SJCRH30 (cell line): ENCODE results near the gene RGS17. TPM values are rescaled to one million over a fixed set of nuclear protein-coding genes. Genes with fewer than 3 reads are reported as not detected.
"Not testable (repeated sequence)": the region's sequence is repeated elsewhere in the genome, so short reads cannot be mapped to it uniquely, and the experiment has no call there.

Source experiments
- DNase-seq, 2 experiments: peaks; one replicate each; pipeline ENCODE4 v3.0.0-alpha.2; 2015 to 2020
- H3K27ac ChIP-seq: fragments of 250-450 bp; sonication (Bioruptor Pico); 2 replicates; pipeline ENCODE4 v1.5.1; 2020; ENCODE audit warnings: mild to moderate bottlenecking, moderate library complexity
- H3K27me3 ChIP-seq: fragments of 250-450 bp; sonication (Bioruptor Pico); 2 replicates; pipeline ENCODE4 v1.5.1; 2020; ENCODE audit warnings: mild to moderate bottlenecking, moderate library complexity
- H3K36me3 ChIP-seq: fragments of 250-450 bp; sonication (Bioruptor Pico); 2 replicates; pipeline ENCODE4 v1.5.1; 2020; ENCODE audit warnings: mild to moderate bottlenecking, moderate library complexity
- H3K4me1 ChIP-seq: fragments of 250-450 bp; sonication (Bioruptor Pico); 2 replicates; pipeline ENCODE4 v1.5.1; 2020; ENCODE audit warnings: mild to moderate bottlenecking, moderate library complexity
- H3K4me3 ChIP-seq: fragments of 250-450 bp; sonication (Bioruptor Pico); 2 replicates; pipeline ENCODE4 v1.5.1; 2020; ENCODE audit warnings: mild to moderate bottlenecking, moderate library complexity
- H3K9me3 ChIP-seq: fragments of 250-450 bp; sonication (Bioruptor Pico); replicated peaks from 2 replicates; pipeline ENCODE4 v1.5.1; 2020; ENCODE audit warnings: mild to moderate bottlenecking, moderate library complexity
- total RNA-seq: library from RNA; depleted of rRNA; stranded (reverse); fragments of >200 nt; shearing (Covaris generic); gene quantifications from 2 replicates; pipeline ENCODE4 v1.2.3, GENCODE V29; 2014; rRNA removed

Gene RGS17
- total RNA-seq, 1 experiment from 2014 or later: 15.5 TPM

GRCh38 chr6:152966168-152966894 lies 164.8 kb downstream of the RGS17 start:
- not testable (repeated sequence) for H3K4me3 ChIP-seq, H3K27me3 ChIP-seq, H3K27ac ChIP-seq, DNase-seq, H3K4me1 ChIP-seq, H3K9me3 ChIP-seq
- H3K36me3 ChIP-seq: peaks cover 24% of the 10 kb centered on the region

DNA sequence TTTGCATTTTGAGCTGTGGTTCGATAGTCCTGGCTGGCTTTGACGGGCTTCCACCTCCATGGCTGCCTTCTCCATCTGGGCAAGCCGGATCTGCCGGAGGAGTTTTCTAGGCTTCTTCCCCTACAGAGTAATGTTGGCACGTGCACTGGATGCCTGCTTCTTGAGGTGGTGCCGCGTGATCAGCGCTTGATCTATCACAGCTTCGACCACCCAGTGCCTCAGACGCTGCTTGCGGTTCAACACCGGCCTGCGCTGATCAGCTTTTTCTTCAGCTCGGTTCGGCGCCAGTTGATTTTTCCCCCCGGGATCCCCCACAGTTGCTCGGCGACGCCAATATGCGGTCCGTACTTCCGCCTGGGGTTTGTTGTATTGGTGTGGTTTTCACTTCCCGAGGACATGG lies 171.7 kb downstream of the RGS17 start:
- Histone ChIP-seq H3K27ac (no peak overlapping the region), H3K27me3 (no peaks in the 10 kb centered on the region), H3K36me3 (no peaks in the 10 kb centered on the region), H3K4me1 (no peaks in the 10 kb centered on the region), H3K4me3 (no peak overlapping the region), H3K9me3 (no peaks in the 10 kb centered on the region)
- no peak for DNase-seq

GRCh38 chr6:152957796-152958195 lies 173.3 kb downstream of the RGS17 start:
- no peak for DNase-seq

More at GRCh38 chr6:152957796-152958195, 173.3 kb downstream of the RGS17 start:
- H3K9me3 ChIP-seq: no peaks in the 10 kb centered on the region
- no peak overlapping the region for H3K4me3 ChIP-seq
- no peak overlapping the region for H3K27ac ChIP-seq
- H3K27me3 ChIP-seq: no peaks in the 10 kb centered on the region
- H3K36me3 ChIP-seq: no peaks in the 10 kb centered on the region
- H3K4me1 ChIP-seq: no peaks in the 10 kb centered on the region

Other genes with a start within 250 kb of the RGS17 start
- gene FBXO5, start 148.2 kb downstream of the RGS17 start, total RNA-seq: 101 and 114 TPM in 2 replicates
- 23.7 and 26.0 TPM in 2 replicates for gene MTRF1L, start 128.6 kb downstream of the RGS17 start, total RNA-seq